ENCODE results near the gene ZBED4. TPM values are rescaled to one million over a fixed set of nuclear protein-coding genes. Genes with fewer than 3 reads are reported as not detected.

The ZBED4 gene
- total RNA-seq, 1 experiment from 2014 or later: 21.6 TPM

GRCh38 chr22:49814856-49815255 lies 38.8 kb upstream of the ZBED4 start:
- H3K79me2 ChIP-seq (ENCODE audit: insufficient read depth, low read length): peaks cover 100% of the 10 kb centered on the region
- H3K9me3 ChIP-seq (ENCODE audit: control insufficient read depth in 1 of 2, insufficient read depth in 1 of 2, low read depth in 1 of 2, low read length in 2 of 2): no peaks in the 10 kb centered on the region
- no TSS peak for BruUV-seq (replicated peaks)
- no peak for ATAC-seq
- DNase-seq (ENCODE audit: low read depth, low spot score): no peak
- no peak overlapping the region for H3K4me2 ChIP-seq (ENCODE audit: low read length)
- intact Hi-C loops (cut with micrococcal nuclease): no loop called here
- H3K9ac ChIP-seq (ENCODE audit: low read length): no peak overlapping the region
- H4K20me1 ChIP-seq (ENCODE audit: insufficient read depth): peaks cover 7% of the 10 kb centered on the region; the same call in 1 of the 2 replicates
- no peak for TF ChIP-seq ZBTB33 (IDR thresholded peaks at IDR 0.05; ENCODE audit: extremely low read depth, insufficient replicate concordance, low read length)
- no peak for TF ChIP-seq SP1 (IDR thresholded peaks at IDR 0.05; ENCODE audit: low read depth)
- no peak for TF ChIP-seq RAD21 (IDR thresholded peaks at IDR 0.05; ENCODE audit: low read depth)
- TF ChIP-seq POLR2A (IDR thresholded peaks at IDR 0.05; ENCODE audit: borderline replicate concordance, extremely low read depth, insufficient read depth, insufficient read length): no peak
- no peak for TF ChIP-seq EZH2phosphoT487 (IDR thresholded peaks at IDR 0.05; ENCODE audit: borderline replicate concordance)
- TF ChIP-seq SIN3A (IDR thresholded peaks at IDR 0.05; ENCODE audit: low read depth): no peak
- no peak for TF ChIP-seq JUND (IDR thresholded peaks at IDR 0.05)
- no peak for TF ChIP-seq YY1 (IDR thresholded peaks at IDR 0.05; ENCODE audit: extremely low read depth, insufficient replicate concordance, low read depth, low read length)
- no peak overlapping the region for H2AFZ ChIP-seq (ENCODE audit: low read depth, low read length, poor library complexity, severe bottlenecking)
- no peak overlapping the region for H3K27ac ChIP-seq (ENCODE audit: low read depth, low read length)
- ChIA-PET CTCF (no interaction called here), POLR2A (no interaction called here), RAD21 (ENCODE audit: low non-redundant PET in 1 of 2, low total read pairs in 2 of 2, uncharacterized antibody in 2 of 2, unreplicated experiment in 2 of 2) (no interaction called here)
- H3K36me3 ChIP-seq (ENCODE audit: control insufficient read depth in 1 of 2, insufficient read depth in 2 of 2, low read length in 2 of 2): peaks cover 15 to 21% of the 10 kb centered on the region in 2 experiments; a peak in 3 of 4 replicates
- no peaks in the 10 kb centered on the region for H3K9me2 ChIP-seq (ENCODE audit: insufficient read depth)
- no peak overlapping the region for H3K4me3 ChIP-seq (replicated peaks in 1 of 2; ENCODE audit: low read depth in 1 of 2, low read length in 2 of 2)
- no peaks in the 10 kb centered on the region for H3K27me3 ChIP-seq (ENCODE audit: insufficient read depth, low read length)
- peaks cover 0 to 17% of the 10 kb centered on the region in 2 experiments; a peak in 2 of 4 replicates for H3K4me1 ChIP-seq (ENCODE audit: control insufficient read depth in 1 of 2, insufficient read depth in 2 of 2, low read length in 2 of 2)

- no peaks in the 10 kb centered on the region for H3K9me2 ChIP-seq (ENCODE audit: insufficient read depth)
- no peak overlapping the region for H3K27ac ChIP-seq (ENCODE audit: low read depth, low read length)
- peaks cover 20 to 27% of the 10 kb centered on the region in 2 experiments; a peak in 3 of 4 replicates for H3K36me3 ChIP-seq (ENCODE audit: control insufficient read depth in 1 of 2, insufficient read depth in 2 of 2, low read length in 2 of 2)
- H4K20me1 ChIP-seq (ENCODE audit: insufficient read depth): peaks cover 7% of the 10 kb centered on the region; the same call in 1 of the 2 replicates
- H3K27me3 ChIP-seq (ENCODE audit: insufficient read depth, low read length): no peaks in the 10 kb centered on the region
- peaks cover 100% of the 10 kb centered on the region for H3K79me2 ChIP-seq (ENCODE audit: insufficient read depth, low read length)
- BruUV-seq (replicated peaks): no TSS peak
- no peak overlapping the region for H3K4me2 ChIP-seq (ENCODE audit: low read length)
- H2AFZ ChIP-seq (ENCODE audit: low read depth, low read length, poor library complexity, severe bottlenecking): no peak overlapping the region
- ATAC-seq (no peak), DNase-seq (ENCODE audit: low read depth, low spot score) (no peak)
- no peaks in the 10 kb centered on the region for H3K9me3 ChIP-seq (ENCODE audit: control insufficient read depth in 1 of 2, insufficient read depth in 1 of 2, low read depth in 1 of 2, low read length in 2 of 2)
- no peak for TF ChIP-seq ZNF274 (IDR thresholded peaks at IDR 0.05; ENCODE audit: low read depth, low read length)
- no peak for TF ChIP-seq SIN3A (IDR thresholded peaks at IDR 0.05; ENCODE audit: low read depth)
- ChIA-PET RAD21 (ENCODE audit: low non-redundant PET in 1 of 2, low total read pairs in 2 of 2, uncharacterized antibody in 2 of 2, unreplicated experiment in 2 of 2) (no interaction called here), CTCF (no interaction called here), POLR2A (no interaction called here)
- no peak overlapping the region for H3K9ac ChIP-seq (ENCODE audit: low read length)
- no peak overlapping the region for H3K4me3 ChIP-seq (replicated peaks in 1 of 2; ENCODE audit: low read depth in 1 of 2, low read length in 2 of 2)
- intact Hi-C loops (cut with micrococcal nuclease): no loop called here
- H3K4me1 ChIP-seq (ENCODE audit: control insufficient read depth in 1 of 2, insufficient read depth in 2 of 2, low read length in 2 of 2): peaks cover 0 to 17% of the 10 kb centered on the region in 2 experiments; a peak in 2 of 4 replicates
Measured at GRCh38 chr22:49815641-49816091, 38.0 kb upstream of the ZBED4 start.
